Measurements from ENCODE around the gene CST7.

Gene CST7

DNA sequence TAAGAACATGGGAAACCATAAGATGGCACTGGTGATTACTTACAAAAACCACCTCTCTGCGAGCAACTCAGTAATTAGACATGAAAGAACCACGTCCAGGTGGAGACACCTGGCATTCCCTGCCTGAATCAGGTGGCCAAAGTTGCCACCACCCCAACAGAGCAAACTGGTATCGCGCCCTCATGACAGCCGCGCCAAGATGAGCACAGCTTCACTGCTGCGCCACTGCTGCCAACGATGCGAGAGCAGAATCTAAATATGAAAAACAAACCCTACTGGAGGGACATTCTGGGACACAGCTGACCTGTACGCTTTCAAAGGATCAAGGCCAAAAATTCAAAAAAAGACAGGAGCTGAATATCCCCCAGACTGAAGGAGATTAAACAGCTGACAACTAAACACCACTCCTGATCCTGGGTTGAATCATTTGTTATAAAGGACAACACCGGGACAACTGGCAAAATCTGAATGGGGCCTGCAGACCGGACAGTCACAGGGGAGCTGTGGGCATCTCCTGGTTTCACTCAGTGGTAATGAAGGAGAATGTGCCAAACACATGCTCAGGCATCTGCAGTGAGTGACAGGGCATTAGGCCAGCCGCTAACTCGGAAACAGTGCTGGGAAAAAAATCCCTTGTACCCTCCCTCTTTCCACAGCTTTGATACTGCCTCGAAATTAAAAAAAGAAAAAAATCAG, 17.4 kb downstream of the CST7 start:
- TF ChIP-seq POLR2AphosphoS5 (IDR thresholded peaks at IDR 0.05; ENCODE audit: low read depth, low read length) (no peak), SIN3A (IDR thresholded peaks at IDR 0.05; ENCODE audit: borderline replicate concordance, insufficient read depth, low read length) (no peak), FOXP2 (optimal IDR thresholded peaks at IDR 0.05; ENCODE audit: borderline replicate concordance, extremely low read depth, extremely low read length, insufficient read depth) (no peak), TAF1 (IDR thresholded peaks at IDR 0.05; ENCODE audit: borderline replicate concordance, insufficient read depth, low read length) (no peak)
- TF ChIP-seq, protein P1, sequence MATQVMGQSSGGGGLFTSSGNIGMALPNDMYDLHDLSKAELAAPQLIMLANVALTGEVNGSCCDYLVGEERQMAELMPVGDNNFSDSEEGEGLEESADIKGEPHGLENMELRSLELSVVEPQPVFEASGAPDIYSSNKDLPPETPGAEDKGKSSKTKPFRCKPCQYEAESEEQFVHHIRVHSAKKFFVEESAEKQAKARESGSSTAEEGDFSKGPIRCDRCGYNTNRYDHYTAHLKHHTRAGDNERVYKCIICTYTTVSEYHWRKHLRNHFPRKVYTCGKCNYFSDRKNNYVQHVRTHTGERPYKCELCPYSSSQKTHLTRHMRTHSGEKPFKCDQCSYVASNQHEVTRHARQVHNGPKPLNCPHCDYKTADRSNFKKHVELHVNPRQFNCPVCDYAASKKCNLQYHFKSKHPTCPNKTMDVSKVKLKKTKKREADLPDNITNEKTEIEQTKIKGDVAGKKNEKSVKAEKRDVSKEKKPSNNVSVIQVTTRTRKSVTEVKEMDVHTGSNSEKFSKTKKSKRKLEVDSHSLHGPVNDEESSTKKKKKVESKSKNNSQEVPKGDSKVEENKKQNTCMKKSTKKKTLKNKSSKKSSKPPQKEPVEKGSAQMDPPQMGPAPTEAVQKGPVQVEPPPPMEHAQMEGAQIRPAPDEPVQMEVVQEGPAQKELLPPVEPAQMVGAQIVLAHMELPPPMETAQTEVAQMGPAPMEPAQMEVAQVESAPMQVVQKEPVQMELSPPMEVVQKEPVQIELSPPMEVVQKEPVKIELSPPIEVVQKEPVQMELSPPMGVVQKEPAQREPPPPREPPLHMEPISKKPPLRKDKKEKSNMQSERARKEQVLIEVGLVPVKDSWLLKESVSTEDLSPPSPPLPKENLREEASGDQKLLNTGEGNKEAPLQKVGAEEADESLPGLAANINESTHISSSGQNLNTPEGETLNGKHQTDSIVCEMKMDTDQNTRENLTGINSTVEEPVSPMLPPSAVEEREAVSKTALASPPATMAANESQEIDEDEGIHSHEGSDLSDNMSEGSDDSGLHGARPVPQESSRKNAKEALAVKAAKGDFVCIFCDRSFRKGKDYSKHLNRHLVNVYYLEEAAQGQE (IDR thresholded peaks at IDR 0.05; ENCODE audit: insufficient read depth in 1 of 2, low read depth in 2 of 2, low read length in 2 of 2) = no peak

DNA sequence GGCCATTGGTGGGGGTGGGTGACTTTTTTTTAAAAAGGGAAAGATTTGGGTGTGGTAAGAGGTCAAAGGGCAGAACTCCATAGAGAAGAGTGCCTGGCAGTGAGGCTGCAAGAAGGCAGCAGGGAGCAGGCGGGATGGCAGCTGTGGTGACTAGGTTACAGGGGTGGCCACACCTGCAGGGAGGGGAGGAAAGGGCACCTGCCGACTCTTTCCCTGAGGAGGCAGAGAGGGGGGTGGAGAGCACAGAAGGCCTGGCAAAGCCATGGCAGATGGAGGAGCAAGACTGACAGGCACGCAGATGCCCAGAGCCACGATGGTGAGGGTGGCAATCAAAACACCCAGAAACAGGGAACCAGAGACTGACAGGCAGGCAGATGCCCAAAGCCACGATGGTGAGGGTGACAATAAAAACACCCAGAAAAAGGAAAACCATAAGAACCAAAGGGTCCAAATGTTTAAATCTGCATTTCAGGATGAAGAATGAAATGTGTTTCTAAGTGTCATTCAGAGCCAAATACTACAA, 19.3 kb downstream of the CST7 start:
- TF ChIP-seq POLR2AphosphoS5 (IDR thresholded peaks at IDR 0.05; ENCODE audit: low read depth, low read length) = no peak
- TF ChIP-seq FOXP2 (optimal IDR thresholded peaks at IDR 0.05; ENCODE audit: borderline replicate concordance, extremely low read depth, extremely low read length, insufficient read depth) = no peak
- TF ChIP-seq SIN3A (IDR thresholded peaks at IDR 0.05; ENCODE audit: borderline replicate concordance, insufficient read depth, low read length) = no peak
- no peak for TF ChIP-seq TAF1 (IDR thresholded peaks at IDR 0.05; ENCODE audit: borderline replicate concordance, insufficient read depth, low read length)
- TF ChIP-seq, protein P1 (IDR thresholded peaks at IDR 0.05; ENCODE audit: insufficient read depth in 1 of 2, low read depth in 2 of 2, low read length in 2 of 2) = no peak

DNA sequence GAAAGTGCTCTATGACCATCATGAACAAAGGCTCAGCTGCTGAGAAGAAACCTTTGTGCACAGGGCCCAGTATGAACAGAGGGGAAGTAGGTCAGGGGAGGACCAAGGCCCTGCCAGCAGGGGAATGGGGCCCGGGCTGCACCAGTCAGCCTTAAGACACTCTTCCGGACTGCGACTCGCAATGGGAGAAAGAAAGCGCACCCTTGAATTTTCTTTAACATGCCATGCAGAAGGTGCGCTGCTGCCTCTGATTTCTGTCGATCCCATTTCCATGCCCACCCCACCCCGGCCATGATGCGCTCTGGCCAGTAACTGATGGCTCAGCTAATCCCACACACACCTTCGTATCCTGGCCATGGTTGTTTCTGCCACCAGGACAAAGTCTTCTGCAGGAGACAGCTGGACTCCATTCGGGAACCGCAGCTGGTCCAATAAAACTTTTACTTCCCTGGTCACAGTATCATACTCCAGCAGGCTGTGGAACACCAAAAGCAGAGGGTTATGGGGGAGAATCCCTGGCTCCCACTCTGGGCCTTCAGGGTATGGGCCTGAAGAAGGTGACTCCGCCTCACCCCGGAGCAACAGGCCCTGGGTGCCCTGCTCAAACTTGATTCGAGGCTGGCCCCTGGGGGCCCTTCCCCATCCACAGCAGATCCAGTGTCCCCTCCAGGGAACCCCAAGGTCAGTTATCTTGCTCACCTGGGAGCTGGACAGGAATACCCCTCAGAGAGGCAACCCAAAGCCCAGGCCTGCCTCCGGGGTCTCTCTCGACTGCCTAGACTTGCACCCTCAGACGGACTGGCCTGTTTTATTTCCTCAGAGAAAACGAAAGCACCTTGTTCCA, 20.3 kb downstream of the CST7 start:
- TF ChIP-seq FOXP2 (optimal IDR thresholded peaks at IDR 0.05; ENCODE audit: borderline replicate concordance, extremely low read depth, extremely low read length, insufficient read depth) (no peak), POLR2AphosphoS5 (IDR thresholded peaks at IDR 0.05; ENCODE audit: low read depth, low read length) (no peak), TAF1 (IDR thresholded peaks at IDR 0.05; ENCODE audit: borderline replicate concordance, insufficient read depth, low read length) (no peak), SIN3A (IDR thresholded peaks at IDR 0.05; ENCODE audit: borderline replicate concordance, insufficient read depth, low read length) (no peak)
- TF ChIP-seq, protein P1 (IDR thresholded peaks at IDR 0.05; ENCODE audit: insufficient read depth in 1 of 2, low read depth in 2 of 2, low read length in 2 of 2) = no peak

DNA sequence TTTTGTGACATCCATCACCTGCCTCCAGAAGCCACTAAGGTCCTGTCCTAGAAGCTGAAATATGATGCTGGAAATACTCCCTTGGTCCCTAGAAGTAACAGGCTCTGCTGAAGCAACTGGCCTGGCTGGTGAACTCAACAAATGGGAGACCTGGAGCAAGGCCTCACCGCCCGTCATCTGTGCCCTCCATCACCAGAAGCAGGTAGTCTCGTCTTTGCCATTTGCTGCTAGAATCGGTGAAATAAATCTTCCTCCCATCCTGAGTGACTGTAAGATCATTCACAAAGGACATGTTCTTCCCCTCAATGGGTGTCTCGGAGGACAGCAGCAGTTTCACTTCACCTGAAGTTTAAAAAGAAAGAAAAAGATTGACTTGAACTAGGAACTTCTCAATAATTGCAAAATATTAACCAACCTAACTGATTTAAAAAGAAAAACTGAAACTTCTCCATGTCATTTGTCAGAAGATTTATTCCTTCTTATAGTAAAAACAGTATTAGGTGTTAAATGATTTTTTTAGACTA, 21.0 kb downstream of the CST7 start:
- no peak for TF ChIP-seq TAF1 (IDR thresholded peaks at IDR 0.05; ENCODE audit: borderline replicate concordance, insufficient read depth, low read length)
- no peak for TF ChIP-seq SIN3A (IDR thresholded peaks at IDR 0.05; ENCODE audit: borderline replicate concordance, insufficient read depth, low read length)
- TF ChIP-seq, protein P1 (IDR thresholded peaks at IDR 0.05; ENCODE audit: insufficient read depth in 1 of 2, low read depth in 2 of 2, low read length in 2 of 2) = no peak
- TF ChIP-seq POLR2AphosphoS5 (IDR thresholded peaks at IDR 0.05; ENCODE audit: low read depth, low read length) = no peak
- no peak for TF ChIP-seq FOXP2 (optimal IDR thresholded peaks at IDR 0.05; ENCODE audit: borderline replicate concordance, extremely low read depth, extremely low read length, insufficient read depth)

All from PFSK-1 (cell line).